Forelimb muscle (tissue), 1 donor: Measurements from ENCODE around the gene NPIPB8. TPM values are rescaled to one million over a fixed set of nuclear protein-coding genes. Genes with fewer than 3 reads are reported as not detected.
"Not testable (repeated sequence)": the region's sequence is repeated elsewhere in the genome, so short reads cannot be mapped to it uniquely, and the experiment has no call there.

Experiments used
- DNase-seq: peaks from one replicate; pipeline ENCODE4 v3.0.0-alpha.2; 2013; ENCODE audit warnings: low read depth
- polyA plus RNA-seq: library from polyadenylated mRNA; unstranded; fragments of 120-200 nt; gene quantifications from one replicate; pipeline ENCODE4 v1.2.1, GENCODE V29; 2013; ENCODE audit not compliant: insufficient read length

The NPIPB8 gene
- polyA plus RNA-seq, 1 donor = not detected

DNA sequence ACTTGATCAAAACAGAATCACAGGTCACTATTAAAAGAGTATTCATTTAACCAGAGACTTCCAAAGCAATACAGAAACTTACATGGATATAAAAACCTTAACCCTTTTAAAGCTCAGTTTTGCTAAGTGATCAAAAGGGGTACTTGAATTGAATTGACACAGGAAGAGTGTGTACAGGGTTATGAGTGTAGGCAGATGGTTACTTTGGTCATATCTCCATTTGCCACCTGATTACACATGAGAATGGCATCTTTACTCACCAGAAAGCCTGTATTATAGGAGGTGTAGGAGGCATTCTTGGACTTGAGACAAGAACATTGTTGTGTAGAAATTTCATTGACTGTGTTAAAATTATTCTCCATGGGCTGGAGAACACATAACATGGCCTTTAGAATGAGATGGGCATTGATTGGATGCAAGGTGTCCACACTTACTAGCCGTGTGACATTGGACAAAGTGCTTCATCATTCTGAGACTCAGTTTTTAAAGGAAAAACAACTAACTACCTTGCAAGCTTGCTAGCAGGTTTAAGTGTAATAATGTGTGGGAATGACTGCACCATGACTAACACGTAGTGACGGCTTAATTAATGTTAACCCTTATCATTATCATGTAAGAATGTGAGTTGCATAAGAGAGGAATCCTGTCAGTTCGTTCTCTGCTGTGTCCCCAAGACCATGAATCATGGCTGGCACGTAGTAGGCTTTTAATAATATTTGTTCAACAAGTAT, 1.6 kb upstream of the NPIPB8 start:
- DNase-seq = not testable (repeated sequence)

GRCh38 chr16:28638359-28638758, 494 bp downstream of the NPIPB8 start:
- DNase-seq = not testable (repeated sequence)

GRCh38 chr16:28639959-28640358, 2.1 kb downstream of the NPIPB8 start:
- DNase-seq = not testable (repeated sequence)

- DNase-seq = not testable (repeated sequence)
Measured at GRCh38 chr16:28666264-28666663, 28.4 kb downstream of the NPIPB8 start.

GRCh38 chr16:28667480-28667879, 29.6 kb downstream of the NPIPB8 start:
- DNase-seq = not testable (repeated sequence)

GRCh38 chr16:28668199-28668598, 30.3 kb downstream of the NPIPB8 start:
- DNase-seq = not testable (repeated sequence)

GRCh38 chr16:28688327-28688952, 50.6 kb downstream of the NPIPB8 start:
- DNase-seq = not testable (repeated sequence)

- DNase-seq = not testable (repeated sequence)
Measured at GRCh38 chr16:28689425-28689824, 51.6 kb downstream of the NPIPB8 start.

GRCh38 chr16:28691722-28692121, 53.9 kb downstream of the NPIPB8 start:
- DNase-seq = not testable (repeated sequence)

DNA sequence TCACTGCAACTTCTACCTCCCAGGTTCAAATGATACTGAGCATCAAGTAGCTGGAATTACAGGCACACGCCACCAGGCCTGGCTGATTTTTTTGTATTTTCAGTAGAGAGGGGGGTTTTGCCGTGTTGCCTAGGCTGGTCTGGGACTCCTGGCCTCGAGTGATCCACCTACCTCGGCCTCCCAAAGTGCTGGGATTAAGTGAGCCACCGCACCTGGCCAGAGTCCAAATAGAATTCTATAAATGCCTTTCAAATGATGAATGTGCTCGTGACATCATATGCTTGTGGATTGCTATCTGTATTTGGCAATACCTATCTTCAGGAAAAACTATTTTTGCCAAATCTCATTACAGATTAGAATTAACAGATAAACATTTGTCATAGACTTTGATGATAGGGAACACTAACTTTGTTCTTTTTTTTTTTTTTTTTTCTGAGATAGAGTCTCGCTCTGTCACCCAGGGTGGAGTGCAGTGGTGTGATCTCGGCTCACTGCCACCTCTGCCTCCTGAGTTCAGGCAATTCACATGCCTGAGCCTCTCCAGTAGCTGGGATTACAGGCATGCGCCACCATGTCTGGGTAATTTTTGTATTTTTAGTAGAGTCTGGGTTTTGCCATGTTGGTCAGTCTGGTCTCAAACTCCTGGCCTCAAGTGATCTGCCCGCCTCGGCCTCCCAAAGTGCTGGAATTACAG, 55.5 kb downstream of the NPIPB8 start:
- not testable (repeated sequence) for DNase-seq

GRCh38 chr16:28699792-28700191, 61.9 kb downstream of the NPIPB8 start:
- DNase-seq = not testable (repeated sequence)

- not testable (repeated sequence) for DNase-seq
Measured at GRCh38 chr16:28700349-28700748, 62.5 kb downstream of the NPIPB8 start.

DNA sequence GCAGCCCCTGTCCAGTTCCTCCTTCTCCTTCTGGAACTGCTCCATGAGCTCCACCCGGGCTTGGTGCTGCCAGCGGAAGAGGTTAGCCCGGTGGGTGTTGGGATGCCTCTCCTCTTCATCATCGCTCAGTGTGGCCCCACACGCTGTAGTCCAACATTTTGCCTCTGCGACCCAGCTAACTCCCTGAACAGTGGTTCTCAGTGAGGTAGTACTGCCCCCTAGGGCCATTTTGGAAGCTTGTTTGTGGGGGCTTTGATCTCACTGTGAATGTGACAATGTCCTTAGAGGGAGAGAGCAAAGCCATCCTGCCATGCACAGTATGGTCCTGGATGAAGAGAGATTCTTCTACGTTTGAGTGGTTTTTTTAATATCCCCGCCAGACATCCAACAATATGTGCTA, 63.5 kb downstream of the NPIPB8 start:
- DNase-seq = not testable (repeated sequence)

DNA sequence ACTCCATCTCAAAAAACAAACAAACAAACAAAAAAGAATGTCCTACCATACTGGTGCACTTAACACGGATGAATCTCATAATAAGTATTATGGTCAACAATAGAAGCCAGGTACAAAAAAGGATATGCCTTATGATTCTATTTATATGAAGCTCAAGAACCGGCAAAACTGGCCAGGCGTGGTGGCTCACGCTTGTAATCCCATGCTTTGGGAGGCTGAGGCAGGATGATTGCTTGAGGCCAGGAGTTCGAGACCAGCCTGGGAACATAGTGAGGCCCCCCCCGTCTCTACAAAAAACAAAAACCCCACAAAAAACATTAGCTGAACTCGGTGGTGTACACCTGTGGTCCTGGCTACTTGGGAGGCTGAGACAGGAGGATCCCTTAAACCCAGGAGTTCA, 66.4 kb downstream of the NPIPB8 start:
- DNase-seq = not testable (repeated sequence)

Other genes starting within 250 kb of the NPIPB8 start
- gene EIF3CL, start 234.2 kb upstream of the NPIPB8 start, polyA plus RNA-seq = 48.4 TPM
- 0.46 TPM for gene NPIPB7, start 165.7 kb upstream of the NPIPB8 start, polyA plus RNA-seq
- 11.8 TPM for gene CLN3, start 146.0 kb upstream of the NPIPB8 start, polyA plus RNA-seq
- gene APOBR, start 143.4 kb upstream of the NPIPB8 start, polyA plus RNA-seq = 0.67 TPM
- not detected for gene IL27, start 131.2 kb upstream of the NPIPB8 start, polyA plus RNA-seq
- 27.9 TPM for gene NUPR1, start 99.1 kb upstream of the NPIPB8 start, polyA plus RNA-seq
- 17.5 TPM for gene SGF29, start 84.1 kb upstream of the NPIPB8 start, polyA plus RNA-seq
- 0.66 TPM for gene SULT1A2, start 41.0 kb upstream of the NPIPB8 start, polyA plus RNA-seq
- 15.5 TPM for gene SULT1A1, start 28.0 kb upstream of the NPIPB8 start, polyA plus RNA-seq
- gene EIF3C, start 73.4 kb downstream of the NPIPB8 start, polyA plus RNA-seq = 313 TPM
- gene NPIPB9, start 113.7 kb downstream of the NPIPB8 start, polyA plus RNA-seq = 0.86 TPM
- 75.1 TPM for gene ATXN2L, start 184.9 kb downstream of the NPIPB8 start, polyA plus RNA-seq
- 145 TPM for gene TUFM, start 208.3 kb downstream of the NPIPB8 start, polyA plus RNA-seq
- 43.7 TPM for gene SH2B1, start 225.8 kb downstream of the NPIPB8 start, polyA plus RNA-seq
- 688 TPM for gene ATP2A1, start 240.4 kb downstream of the NPIPB8 start, polyA plus RNA-seq